IMR-90 (cell line): ENCODE results near the gene WDCP. TPM values are rescaled to one million over a fixed set of nuclear protein-coding genes. Genes with fewer than 3 reads are reported as not detected.

Experiments used
- ATAC-seq: fragments of 200-7000 bp; cut with Tn5 transposase; 2 replicates; pipeline ENCODE4 v1.9.1; 2020; ENCODE audit warnings: low read depth, mild to moderate bottlenecking, moderate library complexity
- BruUV-seq: library from RNA; stranded (reverse); fragments of 400-500 nt; replicated peaks from 2 replicates; lab custom pipeline; 2021; lab: Mats Ljungman, UMichigan
- CTCF ChIA-PET: fragments of 300-600 bp; formaldehyde crosslinking; extraction: SDS; loops from one replicate; lab custom pipeline; 2021; ENCODE audit warnings: antibody characterized with exemption; lab: Yijun Ruan, JAX
- POLR2A ChIA-PET: fragments of 300-600 bp; sonication (Branson Sonifier 250); formaldehyde crosslinking; loops from one replicate; lab custom pipeline; 2022; ENCODE audit warnings: antibody characterized with exemption; ENCODE audit not compliant: unreplicated experiment; lab: Charles Lee
- DNase-seq: peaks from one replicate; pipeline ENCODE4 v3.0.0; 2013
- H2AFZ ChIP-seq: replicated peaks from 2 replicates; pipeline ENCODE3; 2013; ENCODE audit warnings: low read length, mild to moderate bottlenecking; ENCODE audit not compliant: poor library complexity
- H2AK5ac ChIP-seq: 2 replicates; pipeline ENCODE4 v1.6.1; 2013; ENCODE audit warnings: low read depth, low read length, inconsistent platforms
- H2AK9ac ChIP-seq: replicated peaks from 2 replicates; pipeline ENCODE3; 2013; ENCODE audit warnings: mild to moderate bottlenecking, low read depth, low read length, moderate library complexity; ENCODE audit not compliant: poor library complexity
- H2BK120ac ChIP-seq: 2 replicates; pipeline ENCODE4 v1.6.1; 2013; ENCODE audit warnings: low read depth, low read length, inconsistent platforms
- H2BK15ac ChIP-seq: 3 replicates; pipeline ENCODE4 v1.6.1; 2013; ENCODE audit warnings: low read depth, low read length, inconsistent platforms
- H2BK20ac ChIP-seq: 2 replicates; pipeline ENCODE4 v1.6.1; 2013; ENCODE audit warnings: low read depth, mild to moderate bottlenecking, inconsistent platforms, low read length, moderate library complexity
- H2BK5ac ChIP-seq: 2 replicates; pipeline ENCODE4 v1.6.1; 2013; ENCODE audit warnings: mild to moderate bottlenecking, low read depth, low read length, inconsistent platforms; ENCODE audit not compliant: poor library complexity, severe bottlenecking
- H3K14ac ChIP-seq: replicated peaks from 2 replicates; pipeline ENCODE4 v1.6.1; 2013; ENCODE audit warnings: low read depth, low read length, inconsistent platforms
- H3K18ac ChIP-seq: 2 replicates; pipeline ENCODE4 v1.6.1; 2013; ENCODE audit warnings: low read depth, low read length, control low read depth
- H3K23ac ChIP-seq: 2 replicates; pipeline ENCODE4 v1.6.1; 2013; ENCODE audit warnings: low read depth, low read length, inconsistent platforms
- H3K27ac ChIP-seq: 2 replicates; pipeline ENCODE4 v1.5.1; 2013; ENCODE audit warnings: mild to moderate bottlenecking, control low read depth, low read length; ENCODE audit not compliant: insufficient read depth
- H3K27me3 ChIP-seq: 2 replicates; pipeline ENCODE4 v1.6.1; 2013; ENCODE audit warnings: low read length; ENCODE audit not compliant: control insufficient read depth, insufficient read depth
- H3K36me3 ChIP-seq: 2 replicates; pipeline ENCODE4 v1.6.1; 2013; ENCODE audit warnings: low read length, mixed read lengths; ENCODE audit not compliant: control insufficient read depth, insufficient read depth
- H3K4ac ChIP-seq: 2 replicates; pipeline ENCODE4 v1.6.1; 2013; ENCODE audit warnings: low read depth, low read length, inconsistent platforms
- H3K4me1 ChIP-seq: 2 replicates; pipeline ENCODE4 v1.6.1; 2013; ENCODE audit warnings: low read length, mixed read lengths; ENCODE audit not compliant: control insufficient read depth, insufficient read depth
- H3K4me2 ChIP-seq: 2 replicates; pipeline ENCODE4 v1.6.1; 2013; ENCODE audit warnings: low read depth, mild to moderate bottlenecking, control low read depth, low read length, moderate library complexity
- H3K4me3 ChIP-seq: 2 replicates; pipeline ENCODE4 v1.5.1; 2013; ENCODE audit warnings: low read depth, mild to moderate bottlenecking, control low read depth, low read length, moderate library complexity; ENCODE audit not compliant: insufficient read depth
- H3K56ac ChIP-seq: 2 replicates; pipeline ENCODE4 v1.6.1; 2013; ENCODE audit warnings: low read length, inconsistent platforms; ENCODE audit not compliant: insufficient read depth; ENCODE audit errors: extremely low read depth
- H3K79me1 ChIP-seq, 2 experiments: 2 replicates each; pipeline ENCODE4 v1.6.1; 2013; ENCODE audit warnings: low read length in 2 of 2, inconsistent platforms in 1 of 2, low read depth in 1 of 2
- H3K9ac ChIP-seq: 2 replicates; pipeline ENCODE4 v1.6.1; 2013; ENCODE audit warnings: low read depth, low read length, control low read depth
- H3K9me1 ChIP-seq: 2 replicates; pipeline ENCODE4 v1.6.1; 2013; ENCODE audit warnings: low read length, inconsistent platforms; ENCODE audit not compliant: insufficient read depth
- H3K9me3 ChIP-seq: 2 replicates; pipeline ENCODE4 v1.6.1; 2013; ENCODE audit warnings: low read length; ENCODE audit not compliant: control insufficient read depth, insufficient read depth
- H4K20me1 ChIP-seq: 2 replicates; pipeline ENCODE4 v1.6.1; 2013; ENCODE audit warnings: low read length, inconsistent platforms; ENCODE audit not compliant: insufficient read depth
- H4K5ac ChIP-seq: 2 replicates; pipeline ENCODE4 v1.6.1; 2013; ENCODE audit warnings: mild to moderate bottlenecking, low read depth, low read length, control low read depth
- H4K8ac ChIP-seq, 2 experiments: 2 replicates each; pipeline ENCODE4 v1.6.1; 2013; ENCODE audit warnings: low read depth in 2 of 2, low read length in 2 of 2, control low read depth in 1 of 2, inconsistent platforms in 1 of 2
- H4K91ac ChIP-seq: 2 replicates; pipeline ENCODE4 v1.6.1; 2013; ENCODE audit warnings: low read depth, low read length, inconsistent platforms; ENCODE audit not compliant: insufficient read depth
- BHLHE40 ChIP-seq: fragments of 150-350 bp; IDR thresholded peaks from 2 replicates; pipeline ENCODE4 v1.6.1; 2016; ENCODE audit warnings: mild to moderate bottlenecking, low read depth, low read length
- CTCF ChIP-seq: conservative IDR thresholded peaks from 2 replicates; pipeline ENCODE4 v1.5.1; 2012; ENCODE audit warnings: mild to moderate bottlenecking, low read depth, low read length, improper control_type of control experiment
- ELK1 ChIP-seq: fragments of 150-350 bp; IDR thresholded peaks from 2 replicates; pipeline ENCODE4 v1.6.1; 2016; ENCODE audit warnings: low read depth, mild to moderate bottlenecking, low read length, moderate library complexity, borderline replicate concordance
- FOS ChIP-seq: fragments of 150-350 bp; IDR thresholded peaks from 2 replicates; pipeline ENCODE4 v1.6.1; 2016; ENCODE audit warnings: low read depth, low read length
- MAFK ChIP-seq: IDR thresholded peaks from 2 replicates; pipeline ENCODE4 v1.6.1; 2012; ENCODE audit warnings: low read depth, low read length, improper control_type of control experiment
- MAZ ChIP-seq: IDR thresholded peaks from 2 replicates; pipeline ENCODE4 v1.6.1; 2012; ENCODE audit warnings: low read depth, mild to moderate bottlenecking, low read length, improper control_type of control experiment, moderate library complexity, borderline replicate concordance
- MXI1 ChIP-seq: IDR thresholded peaks from 2 replicates; pipeline ENCODE4 v1.6.1; 2012; ENCODE audit warnings: low read depth, mild to moderate bottlenecking, low read length, moderate library complexity, borderline replicate concordance
- NFE2L2 ChIP-seq: fragments of 150-350 bp; IDR thresholded peaks from 2 replicates; pipeline ENCODE4 v1.6.1; 2016; ENCODE audit warnings: low read depth, mild to moderate bottlenecking, low read length
- POLR2A ChIP-seq: IDR thresholded peaks from 2 replicates; pipeline ENCODE4 v1.6.1; 2012; ENCODE audit warnings: mild to moderate bottlenecking, low read depth, low read length
- RCOR1 ChIP-seq: IDR thresholded peaks from 2 replicates; pipeline ENCODE4 v1.6.1; 2012; ENCODE audit warnings: mild to moderate bottlenecking, low read length, improper control_type of control experiment; ENCODE audit not compliant: insufficient replicate concordance
- SMC3 ChIP-seq: fragments of 150-350 bp; IDR thresholded peaks from 2 replicates; pipeline ENCODE4 v1.6.1; 2016; ENCODE audit warnings: low read depth, mild to moderate bottlenecking, antibody characterized with exemption, low read length, moderate library complexity
- USF2 ChIP-seq: fragments of 150-350 bp; IDR thresholded peaks from 2 replicates; pipeline ENCODE4 v1.6.1; 2017; ENCODE audit warnings: mild to moderate bottlenecking, antibody characterized with exemption, low read length, low read depth
- WGBS, 2 experiments: methylation state at CpG; one replicate each; pipeline versions ENCODE4 v1.1.5 to v1.1.7; 2013; ENCODE audit warnings: missing lambda C conversion rate in 2 of 2; ENCODE audit not compliant: insufficient read length in 1 of 2; ENCODE audit errors: extremely low coverage in 2 of 2; 5-methylcytosine and 5-hydroxymethylcytosine counted together
- dilution Hi-C: fragments of 300-500 bp; cut with HindIII; formaldehyde crosslinking; loops from one replicate; pipeline ENCODE4 v1.14.3; 2018; ENCODE audit warnings: low sequenced_read_pairs; ENCODE audit not compliant: unreplicated experiment
- in situ Hi-C: fragments of 300-500 bp; cut with MboI; formaldehyde crosslinking; loops from 3 replicates; pipeline ENCODE4 v1.14.3; 2019; ENCODE audit warnings: low sequenced_read_pairs, inconsistent platforms, mixed read lengths
- intact Hi-C: fragments of 100-400 bp; cut with micrococcal nuclease; formaldehyde crosslinking; loops from 2 replicates; pipeline ENCODE4 v1.10.0; 2022
- polyA plus RNA-seq, 3 experiments: library from polyadenylated mRNA; depleted of rRNA; stranded (reverse); fragments of >200 nt; gene quantifications; 2 replicates each; pipeline ENCODE4 v1.2.3, GENCODE V29; 2012; ENCODE audit warnings: low replicate concordance in 1 of 3
- total RNA-seq: library from RNA; depleted of rRNA; stranded (reverse); fragments of >200 nt; gene quantifications from 2 replicates; pipeline ENCODE4 v1.2.3, GENCODE V29; 2012

Gene WDCP
- total and polyA plus RNA-seq, 2 of the 4 experiments (the other 2 are of a cell fraction) = 6.8 to 18.6 TPM

GRCh38 chr2:24075915-24076848, 29.0 kb upstream of the WDCP start, which contains the start of gene SF3B6:
SF3B6 (minus strand) TSS chr2:24076326; CDS start chr2:24076229, 97 bp downstream.
- Histone ChIP-seq H4K20me1 (no peaks in the 10 kb centered on the region; the same call in 1 of the 2 replicates), H3K79me1 (peaks cover 17 to 38% of the 10 kb centered on the region in 2 experiments; a peak in 3 of 4 replicates), H2BK15ac (no peak within 1 kb of the TSS), H3K27me3 (no peaks in the 10 kb centered on the region), H2AFZ (peak within 1 kb of the TSS; percentile 94), H2BK5ac (peak within 1 kb of the TSS; percentile 49), H3K9me3 (no peaks in the 10 kb centered on the region), H3K36me3 (peaks cover 8% of the 10 kb centered on the region), H4K91ac (peak within 1 kb of the TSS; percentile 66), H2BK120ac (peak within 1 kb of the TSS; percentile 39; the same call in 1 of the 2 replicates), H3K23ac (peak within 1 kb of the TSS; percentile 53), H3K14ac (peak within 1 kb of the TSS; percentile 83), H4K8ac (peak within 1 kb of the TSS; percentile 63 to 95; a peak in 3 of 4 replicates), H3K9ac (peak within 1 kb of the TSS; percentile 82), H3K4me3 (peak within 1 kb of the TSS; percentile 73), H4K5ac (peak within 1 kb of the TSS; percentile 85), H3K9me1 (no peaks in the 10 kb centered on the region), H3K4ac (peak within 1 kb of the TSS; percentile 83), H3K4me1 (peaks cover 3% of the 10 kb centered on the region; the same call in 1 of the 2 replicates), H3K56ac (peak within 1 kb of the TSS; percentile 73), H3K4me2 (peak within 1 kb of the TSS; percentile 71), H3K27ac (peak within 1 kb of the TSS; percentile 68), H2AK9ac (peak within 1 kb of the TSS; percentile 96), H2BK20ac (no peak within 1 kb of the TSS), H2AK5ac (peak within 1 kb of the TSS; percentile 26), H3K18ac (peak within 1 kb of the TSS; percentile 38; the same call in 1 of the 2 replicates)
- dilution Hi-C loops = no loop called here
- BruUV-seq = TSS peak; percentile 68
- ATAC-seq (peak; percentile 93), DNase-seq (peak; percentile 99)
- in situ Hi-C loops = loop anchor here (10.0 kb wide), 1 partner anchor 251 kb away; no protein-coding TSS in a partner anchor
- WGBS, 2 experiments = 0% methylated on average over 28 of the region's 64 CpGs; no CpG with 5 or more reads in 1 of the 2 experiments
- intact Hi-C loops = loop anchor here (1.0 kb wide), 1 partner anchor 149 kb away; the partner anchor contains the start of gene ATAD2B
- ChIA-PET CTCF (no interaction called here), POLR2A (interaction anchor here (0.7 kb wide), 1 partner anchor 10 kb away, joined by 10 read pairs; no protein-coding TSS in a partner anchor)
- TF ChIP-seq MAFK = peak; percentile 73
- TF ChIP-seq SMC3 = peak; percentile 10; the same call in 1 of the 2 replicates
- TF ChIP-seq USF2 = no peak
- peak; percentile 77; the same call in 1 of the 2 replicates for TF ChIP-seq ELK1
- no peak for TF ChIP-seq BHLHE40
- TF ChIP-seq MXI1 = no peak
- no peak for TF ChIP-seq NFE2L2
- 0 out of 2 replicates have a peak, but pooled peaks have one; percentile 25 for TF ChIP-seq FOS
- no peak for TF ChIP-seq RCOR1
- peak; percentile 59; the same call in 1 of the 2 replicates for TF ChIP-seq POLR2A
- peak; percentile 79 for TF ChIP-seq MAZ
- no peak for TF ChIP-seq CTCF
